GM10266 (cell line): ENCODE results near the gene COL16A1.

ENCODE experiments used
- DNase-seq: peaks from one replicate; pipeline ENCODE4 v3.0.0; 2012; ENCODE audit errors: extremely low spot score
- CTCF ChIP-seq: IDR thresholded peaks from 2 replicates; pipeline ENCODE4 v1.5.1; 2012; ENCODE audit warnings: mild to moderate bottlenecking, low read depth; ENCODE audit not compliant: control insufficient read depth, insufficient read depth; ENCODE audit errors: missing control alignments

Gene COL16A1

GRCh38 chr1:31659889-31660288 lies 43.9 kb downstream of the COL16A1 start:
- TF ChIP-seq CTCF = no peak
- no peak for DNase-seq

- no peak for TF ChIP-seq CTCF
- DNase-seq = no peak
Observed at GRCh38 chr1:31658721-31659120, 45.1 kb downstream of the COL16A1 start.

GRCh38 chr1:31657972-31658510 lies 45.8 kb downstream of the COL16A1 start:
- TF ChIP-seq CTCF = no peak
- DNase-seq = no peak

- no peak for TF ChIP-seq CTCF
- no peak for DNase-seq
Observed at GRCh38 chr1:31657020-31657804, 46.6 kb downstream of the COL16A1 start.

- TF ChIP-seq CTCF = no peak
- DNase-seq = no peak
Observed at GRCh38 chr1:31655756-31656155, 48.1 kb downstream of the COL16A1 start.

GRCh38 chr1:31655104-31655503 lies 48.7 kb downstream of the COL16A1 start:
- TF ChIP-seq CTCF = no peak
- DNase-seq = no peak

GRCh38 chr1:31654474-31654776 lies 49.4 kb downstream of the COL16A1 start:
- DNase-seq = no peak
- no peak for TF ChIP-seq CTCF
